ENCODE results near the gene CTSK. TPM values are rescaled to one million over a fixed set of nuclear protein-coding genes. Genes with fewer than 3 reads are reported as not detected.
A peak's percentile ranks its signal among the peaks of the same experiment; 100 is the strongest.
"Not testable (repeated sequence)": the region's sequence is repeated elsewhere in the genome, so short reads cannot be mapped to it uniquely, and the experiment has no call there.

Gene CTSK
- not detected in 2 replicates for total RNA-seq (2014; rRNA removed; shearing (Covaris generic); ENCODE audit: low replicate concordance)

- no peak for DNase-seq (ENCODE audit: low read depth)
- in situ Hi-C loops (cut with HindIII; ENCODE audit: low pct_unique_long_range_greater_than_20kb, low sequenced_read_pairs) = no loop called here
Measured at GRCh38 chr1:150808121-150808520, at the start of gene CTSK. Gene CTSK (minus strand): TSS chr1:150808260. CDS start chr1:150806805, 1,455 bp downstream.

- in situ Hi-C loops (cut with HindIII; ENCODE audit: low pct_unique_long_range_greater_than_20kb, low sequenced_read_pairs); DNase-seq (ENCODE audit: low read depth): not testable (repeated sequence)
Measured at GRCh38 chr1:150852734-150853133, 44.7 kb upstream of the CTSK start.

- DNase-seq (ENCODE audit: low read depth); in situ Hi-C loops (cut with HindIII; ENCODE audit: low pct_unique_long_range_greater_than_20kb, low sequenced_read_pairs): not testable (repeated sequence)
Measured at GRCh38 chr1:150850801-150851362, 42.8 kb upstream of the CTSK start.

- DNase-seq (ENCODE audit: low read depth) = no peak
- in situ Hi-C loops (cut with HindIII; ENCODE audit: low pct_unique_long_range_greater_than_20kb, low sequenced_read_pairs) = no loop called here
Measured at GRCh38 chr1:150846473-150847146, 38.5 kb upstream of the CTSK start.

GRCh38 chr1:150843474-150843873 lies 35.4 kb upstream of the CTSK start:
- in situ Hi-C loops (cut with HindIII; ENCODE audit: low pct_unique_long_range_greater_than_20kb, low sequenced_read_pairs) = no loop called here
- DNase-seq (ENCODE audit: low read depth) = no peak

GRCh38 chr1:150842964-150843363 lies 34.9 kb upstream of the CTSK start:
- DNase-seq (ENCODE audit: low read depth) = no peak
- in situ Hi-C loops (cut with HindIII; ENCODE audit: low pct_unique_long_range_greater_than_20kb, low sequenced_read_pairs) = no loop called here

- DNase-seq (ENCODE audit: low read depth) = no peak
- in situ Hi-C loops (cut with HindIII; ENCODE audit: low pct_unique_long_range_greater_than_20kb, low sequenced_read_pairs) = no loop called here
Measured at GRCh38 chr1:150842343-150842742, 34.3 kb upstream of the CTSK start.

GRCh38 chr1:150841626-150842025 lies 33.6 kb upstream of the CTSK start:
- in situ Hi-C loops (cut with HindIII; ENCODE audit: low pct_unique_long_range_greater_than_20kb, low sequenced_read_pairs) = no loop called here

GRCh38 chr1:150840850-150841249 lies 32.8 kb upstream of the CTSK start:
- DNase-seq (ENCODE audit: low read depth); in situ Hi-C loops (cut with HindIII; ENCODE audit: low pct_unique_long_range_greater_than_20kb, low sequenced_read_pairs): not testable (repeated sequence)

More at GRCh38 chr1:150841626-150842025, 33.6 kb upstream of the CTSK start:
- DNase-seq (ENCODE audit: low read depth) = no peak

GRCh38 chr1:150836129-150836773 lies 28.2 kb upstream of the CTSK start:
- DNase-seq (ENCODE audit: low read depth) = peak; percentile 81
- in situ Hi-C loops (cut with HindIII; ENCODE audit: low pct_unique_long_range_greater_than_20kb, low sequenced_read_pairs) = no loop called here

- in situ Hi-C loops (cut with HindIII; ENCODE audit: low pct_unique_long_range_greater_than_20kb, low sequenced_read_pairs); DNase-seq (ENCODE audit: low read depth): not testable (repeated sequence)
Measured at GRCh38 chr1:150833961-150834360, 25.9 kb upstream of the CTSK start.

GRCh38 chr1:150832597-150832996 lies 24.5 kb upstream of the CTSK start:
- in situ Hi-C loops (cut with HindIII; ENCODE audit: low pct_unique_long_range_greater_than_20kb, low sequenced_read_pairs) = no loop called here
- no peak for DNase-seq (ENCODE audit: low read depth)

- DNase-seq (ENCODE audit: low read depth) = no peak
- in situ Hi-C loops (cut with HindIII; ENCODE audit: low pct_unique_long_range_greater_than_20kb, low sequenced_read_pairs) = no loop called here
Measured at GRCh38 chr1:150829751-150830150, 21.7 kb upstream of the CTSK start.

GRCh38 chr1:150826299-150826698 lies 18.2 kb upstream of the CTSK start:
- in situ Hi-C loops (cut with HindIII; ENCODE audit: low pct_unique_long_range_greater_than_20kb, low sequenced_read_pairs) = no loop called here
- DNase-seq (ENCODE audit: low read depth) = no peak

- no peak for DNase-seq (ENCODE audit: low read depth)
- in situ Hi-C loops (cut with HindIII; ENCODE audit: low pct_unique_long_range_greater_than_20kb, low sequenced_read_pairs) = no loop called here
Measured at GRCh38 chr1:150820730-150821512, 12.9 kb upstream of the CTSK start.

- in situ Hi-C loops (cut with HindIII; ENCODE audit: low pct_unique_long_range_greater_than_20kb, low sequenced_read_pairs) = no loop called here
- no peak for DNase-seq (ENCODE audit: low read depth)
Measured at GRCh38 chr1:150815871-150816270, 7.8 kb upstream of the CTSK start.

- in situ Hi-C loops (cut with HindIII; ENCODE audit: low pct_unique_long_range_greater_than_20kb, low sequenced_read_pairs) = no loop called here
- DNase-seq (ENCODE audit: low read depth) = peak; percentile 48
Measured at GRCh38 chr1:150813028-150813707, 5.1 kb upstream of the CTSK start.

- no peak for DNase-seq (ENCODE audit: low read depth)
- in situ Hi-C loops (cut with HindIII; ENCODE audit: low pct_unique_long_range_greater_than_20kb, low sequenced_read_pairs) = no loop called here
Measured at GRCh38 chr1:150810958-150811659, 3.0 kb upstream of the CTSK start.
